ACHN (cell line): Measurements from ENCODE around the gene PCDHGA6.
"Not testable (repeated sequence)": the region's sequence is repeated elsewhere in the genome, so short reads cannot be mapped to it uniquely, and the experiment has no call there.

ENCODE experiments used
- DNase-seq: peaks from one replicate; pipeline ENCODE4 v3.0.0-alpha.2; 2015
- in situ Hi-C: cut with HindIII; loops from 2 replicates; pipeline ENCODE4 v1.10.0; 2017; ENCODE audit warnings: low sequenced_read_pairs, low pct_ligation_motif_present, low pct_unique_long_range_greater_than_20kb

The PCDHGA6 gene

GRCh38 chr5:141412854-141413539 lies 39.3 kb downstream of the PCDHGA6 start, which contains the start of gene PCDHGA10:
Gene PCDHGA10 (plus strand): TSS chr5:141412987. CDS start chr5:141413176, 189 bp downstream.
- in situ Hi-C loops: no loop called here
- DNase-seq: peak; percentile 17

- in situ Hi-C loops: no loop called here
- DNase-seq: no peak
These were observed 39.9 kb downstream of the PCDHGA6 start for GRCh38 chr5:141413540-141414069.

GRCh38 chr5:141414548-141415274 lies 41.0 kb downstream of the PCDHGA6 start:
- in situ Hi-C loops, DNase-seq: not testable (repeated sequence)

GRCh38 chr5:141415275-141415618 lies 41.6 kb downstream of the PCDHGA6 start:
- DNase-seq, in situ Hi-C loops: not testable (repeated sequence)

GRCh38 chr5:141417494-141418172 lies 43.9 kb downstream of the PCDHGA6 start, which contains the start of gene PCDHGB7:
Gene PCDHGB7 (plus strand): TSS chr5:141417677. CDS start chr5:141417860, 183 bp downstream.
- peak; percentile 78 for DNase-seq
- in situ Hi-C loops: not testable (repeated sequence)

GRCh38 chr5:141419074-141419880 lies 45.6 kb downstream of the PCDHGA6 start:
- in situ Hi-C loops: no loop called here
- DNase-seq: no peak

GRCh38 chr5:141420855-141421488 lies 47.3 kb downstream of the PCDHGA6 start, which contains the start of gene PCDHGA11:
Gene PCDHGA11 (plus strand): TSS chr5:141421051. CDS start chr5:141421228, 177 bp downstream.
- peak; percentile 1 for DNase-seq
- in situ Hi-C loops: no loop called here

- in situ Hi-C loops: no loop called here
- no peak for DNase-seq
These were observed 47.8 kb downstream of the PCDHGA6 start for GRCh38 chr5:141421489-141421855.

GRCh38 chr5:141422742-141423291 lies 49.1 kb downstream of the PCDHGA6 start:
- in situ Hi-C loops: no loop called here
- no peak for DNase-seq

- in situ Hi-C loops: no loop called here
- no peak for DNase-seq
These were observed 54.2 kb downstream of the PCDHGA6 start for GRCh38 chr5:141427783-141428426.
